AG04449 (cell line): ENCODE data around the gene CYBA.

Source experiments
- CTCF ChIA-PET: fragments of 350-600 bp; formaldehyde crosslinking; extraction: SDS; loops from one replicate; lab custom pipeline; 2021; ENCODE audit warnings: antibody characterized with exemption; lab: Yijun Ruan, JAX
- POLR2A ChIA-PET: fragments of 400-600, 350-600 bp; formaldehyde crosslinking; extraction: SDS; loops from one replicate; lab custom pipeline; 2020; ENCODE audit warnings: antibody characterized with exemption, inconsistent platforms; lab: Yijun Ruan, JAX
- DNase-seq: peaks from one replicate; pipeline ENCODE4 v3.0.0-alpha.2; 2010; ENCODE audit warnings: low read depth, low spot score
- H3K4me3 ChIP-seq: 2 replicates; pipeline ENCODE4 v1.5.1; 2011; ENCODE audit warnings: low read depth, mild to moderate bottlenecking, control low read depth, low read length
- CTCF ChIP-seq: IDR thresholded peaks from one replicate; pipeline ENCODE4 v1.5.1; 2011; ENCODE audit warnings: mild to moderate bottlenecking, moderate library complexity, low read length, control low read depth, inconsistent platforms; ENCODE audit not compliant: insufficient read depth; ENCODE audit errors: missing control alignments

Gene CYBA

GRCh38 chr16:88622866-88623265 is 28.0 kb downstream of the CYBA start:
- no peak for TF ChIP-seq CTCF
- CTCF ChIA-PET: no interaction called here
- H3K4me3 ChIP-seq: no peak overlapping the region
- no peak for DNase-seq
- POLR2A ChIA-PET: no interaction called here

- ChIA-PET CTCF (no interaction called here), POLR2A (no interaction called here)
- no peak overlapping the region for H3K4me3 ChIP-seq
- no peak for TF ChIP-seq CTCF
- DNase-seq: no peak
These were observed 28.7 kb downstream of the CYBA start for GRCh38 chr16:88622125-88622524.

GRCh38 chr16:88619859-88620815 is 30.7 kb downstream of the CYBA start:
- TF ChIP-seq CTCF: no peak
- no peak for DNase-seq
- H3K4me3 ChIP-seq: no peak overlapping the region
- ChIA-PET POLR2A (no interaction called here), CTCF (interaction anchor here (1.1 to 1.6 kb wide), 3 partner anchors 9 to 13 kb away, joined by 3 to 6 read pairs (median 5); no protein-coding TSS in a partner anchor)

GRCh38 chr16:88618956-88619667 is 31.7 kb downstream of the CYBA start:
- TF ChIP-seq CTCF: no peak

GRCh38 chr16:88618182-88618955 is 32.5 kb downstream of the CYBA start:
- no peak overlapping the region for H3K4me3 ChIP-seq
- ChIA-PET POLR2A (no interaction called here), CTCF (interaction anchor here (0.9 to 1.5 kb wide), 3 partner anchors 8 to 119 kb away, joined by 3 to 6 read pairs (median 3); no protein-coding TSS in a partner anchor)
- no peak for TF ChIP-seq CTCF
- DNase-seq: no peak

More at GRCh38 chr16:88618956-88619667, 31.7 kb downstream of the CYBA start:
- no peak overlapping the region for H3K4me3 ChIP-seq
- ChIA-PET CTCF (interaction anchor here (1.3 to 1.6 kb wide), 3 partner anchors 9 to 119 kb away, joined by 3 to 6 read pairs (median 5); no protein-coding TSS in a partner anchor), POLR2A (interaction anchor here (0.6 kb wide), 2 partner anchors 104 to 1206 kb away, joined by 3 read pairs; no protein-coding TSS in a partner anchor)
- no peak for DNase-seq
